Activated T-helper 9 cell treated with anti-CD3 and anti-CD28 coated beads, Interleukin-2, amount 50 U/mL, for 16 hours (primary cell): ENCODE results near the gene FBXL22.

Experiments used
- DNase-seq: peaks from one replicate; pipeline ENCODE4 v3.0.0-alpha.2; 2020; ENCODE audit warnings: low read depth

The FBXL22 gene, protein sequence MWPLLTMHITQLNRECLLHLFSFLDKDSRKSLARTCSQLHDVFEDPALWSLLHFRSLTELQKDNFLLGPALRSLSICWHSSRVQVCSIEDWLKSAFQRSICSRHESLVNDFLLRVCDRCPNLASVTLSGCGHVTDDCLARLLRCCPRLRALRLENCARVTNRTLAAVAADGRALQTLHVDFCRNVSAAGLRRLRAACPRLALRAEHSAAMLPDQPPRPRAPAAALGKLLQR

DNA sequence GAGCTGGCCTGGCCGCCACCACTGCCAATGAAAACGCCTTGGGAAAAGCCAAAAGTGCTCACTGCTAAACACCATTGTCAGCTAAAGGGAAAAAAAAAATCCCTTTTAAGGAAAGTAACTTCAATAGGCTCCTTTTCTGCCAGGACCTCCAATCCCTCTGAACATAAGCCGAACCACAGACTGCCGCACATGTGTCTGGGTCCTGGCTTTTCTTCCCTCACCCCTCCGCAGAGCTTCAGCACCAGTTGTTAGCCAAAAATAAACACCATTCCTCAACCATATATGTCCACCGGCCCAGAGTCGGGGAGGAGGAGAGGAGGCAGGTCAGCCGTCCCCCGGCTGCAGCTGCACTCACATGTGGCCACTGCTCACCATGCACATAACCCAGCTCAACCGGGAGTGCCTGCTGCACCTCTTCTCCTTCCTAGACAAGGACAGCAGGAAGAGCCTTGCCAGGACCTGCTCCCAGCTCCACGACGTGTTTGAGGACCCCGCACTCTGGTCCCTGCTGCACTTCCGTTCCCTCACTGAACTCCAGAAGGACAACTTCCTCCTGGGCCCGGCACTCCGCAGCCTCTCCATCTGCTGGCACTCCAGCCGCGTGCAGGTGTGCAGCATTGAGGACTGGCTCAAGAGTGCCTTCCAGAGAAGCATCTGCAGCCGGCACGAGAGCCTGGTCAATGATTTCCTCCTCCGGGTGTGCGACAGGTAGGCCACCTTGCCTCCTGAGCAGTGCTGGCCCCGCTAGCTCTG is at the start of gene FBXL22:
Gene FBXL22, plus strand, starts transcription at position 350 of the 753 bp plus-strand sequence. Its CDS starts 6 bp downstream, at position 356.
- DNase-seq = no peak

DNA sequence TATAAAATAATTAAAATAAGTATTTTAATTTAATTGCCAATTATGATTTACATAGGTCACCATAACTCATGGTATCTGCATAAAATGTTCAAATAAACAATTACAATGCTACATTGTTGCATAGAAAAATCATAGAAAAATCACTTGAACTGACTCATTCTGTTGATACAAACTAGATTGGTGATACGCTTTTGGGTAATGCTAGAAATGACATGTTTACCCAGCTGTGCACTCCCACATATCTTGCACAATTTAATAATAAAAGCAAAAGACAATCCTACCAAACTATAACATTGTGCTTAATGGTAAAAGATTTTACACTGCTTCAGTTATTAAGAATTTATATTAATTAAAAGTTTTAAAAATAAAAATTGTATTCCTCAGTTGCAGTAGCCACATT is 45.8 kb upstream of the FBXL22 start:
- no peak for DNase-seq

DNA sequence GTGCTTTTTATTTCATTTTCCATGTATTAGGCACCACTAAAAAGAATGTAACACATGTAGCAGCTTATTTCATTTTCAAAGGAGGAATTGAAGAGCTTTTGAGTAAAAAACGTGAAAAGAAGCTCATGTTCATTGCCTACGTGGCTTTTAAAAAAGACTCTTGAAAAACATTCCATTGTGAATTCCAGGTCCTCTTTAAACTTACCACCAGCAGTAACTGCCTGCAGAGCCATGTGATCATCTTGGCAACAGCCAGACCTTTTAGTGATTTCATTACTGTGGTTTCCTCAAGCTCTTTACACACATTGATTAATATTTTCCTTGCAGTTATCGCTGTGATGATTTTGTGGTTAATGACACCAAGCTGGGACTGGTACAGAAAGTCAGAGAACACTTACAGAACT is 43.8 kb upstream of the FBXL22 start:
- no peak for DNase-seq

DNA sequence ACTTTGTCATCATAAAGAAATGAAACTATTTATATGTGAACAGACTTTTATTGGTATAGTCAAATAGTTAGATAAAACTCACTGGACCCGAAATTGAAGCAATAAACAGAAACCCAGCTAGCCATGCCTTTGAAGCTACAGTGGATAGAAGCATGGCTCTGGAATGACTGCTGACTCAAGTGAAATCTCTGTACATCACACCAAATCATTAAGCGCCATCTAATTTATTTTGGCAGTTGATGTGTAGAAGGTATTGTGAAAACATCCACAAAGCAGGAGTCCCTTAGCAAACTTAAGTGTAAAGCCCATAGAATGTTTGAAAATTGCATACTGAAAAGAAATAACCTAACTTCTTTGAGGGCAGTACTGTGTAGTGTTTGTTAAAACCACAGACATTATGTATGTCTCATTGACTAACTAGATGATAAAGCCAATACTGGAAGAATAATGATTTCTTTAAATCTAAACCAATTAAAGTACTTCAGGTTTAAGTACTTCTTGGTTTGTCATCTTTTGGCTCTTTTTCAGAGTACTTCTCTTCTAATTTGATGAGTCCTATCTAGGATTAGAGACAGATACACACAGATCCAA is 42.8 kb upstream of the FBXL22 start:
- DNase-seq = no peak

DNA sequence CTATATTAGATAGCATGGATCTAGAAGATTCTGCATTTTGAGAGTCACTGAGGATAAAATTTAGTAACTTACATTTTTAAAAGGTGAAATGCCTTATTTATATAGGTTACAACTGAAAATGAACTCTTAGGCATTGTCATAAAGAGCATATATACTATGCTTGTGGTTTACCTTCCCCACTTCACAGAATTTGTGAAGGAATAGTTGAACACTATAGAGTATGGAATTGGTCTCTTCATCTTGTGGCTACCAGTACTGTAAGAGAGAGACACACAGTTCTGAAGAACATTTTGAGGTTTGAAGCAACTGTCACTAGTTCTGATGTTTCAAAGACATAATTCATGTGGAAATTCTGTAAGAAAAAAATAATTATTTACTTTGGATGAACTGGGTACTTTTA is 41.7 kb upstream of the FBXL22 start:
- no peak for DNase-seq

DNA sequence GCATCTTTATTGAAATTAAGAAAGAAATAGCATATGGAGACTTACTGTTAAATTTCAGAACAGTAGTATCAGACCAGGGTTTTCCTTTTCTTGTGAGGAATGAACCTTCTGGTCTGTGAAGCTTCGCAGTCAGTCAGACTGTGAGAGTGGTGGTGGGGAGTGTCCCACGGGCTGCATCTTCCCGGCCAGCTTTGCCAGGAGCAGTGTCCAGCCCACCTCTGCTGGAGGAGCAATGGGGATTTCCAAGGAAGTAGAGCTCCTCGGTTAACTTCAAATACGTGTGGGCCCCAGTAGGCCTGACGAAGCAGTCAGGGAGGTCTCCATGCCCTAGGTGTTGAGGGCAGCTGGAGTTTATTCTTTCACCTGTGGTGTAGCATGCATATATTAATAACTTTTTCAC is 40.9 kb upstream of the FBXL22 start:
- no peak for DNase-seq

DNA sequence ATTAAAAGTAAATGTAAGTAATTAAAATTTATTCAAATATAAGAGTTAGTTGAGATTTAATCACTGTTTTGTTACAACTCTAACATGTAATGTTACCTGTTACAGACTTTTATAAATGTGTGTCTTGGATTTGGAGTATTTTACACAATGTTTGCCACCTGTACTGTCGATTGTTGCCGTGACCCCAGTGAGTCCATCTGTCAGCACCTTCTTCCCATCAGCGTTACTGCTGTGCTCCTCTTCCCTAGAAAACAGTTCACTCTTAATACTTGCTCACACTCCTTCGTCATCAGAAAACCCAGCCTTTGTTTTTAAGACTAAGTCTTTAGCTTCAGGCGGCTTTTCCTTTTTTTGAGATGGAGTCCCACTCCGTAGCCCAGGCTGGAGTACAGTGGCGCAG is 40.5 kb upstream of the FBXL22 start:
- DNase-seq = no peak

DNA sequence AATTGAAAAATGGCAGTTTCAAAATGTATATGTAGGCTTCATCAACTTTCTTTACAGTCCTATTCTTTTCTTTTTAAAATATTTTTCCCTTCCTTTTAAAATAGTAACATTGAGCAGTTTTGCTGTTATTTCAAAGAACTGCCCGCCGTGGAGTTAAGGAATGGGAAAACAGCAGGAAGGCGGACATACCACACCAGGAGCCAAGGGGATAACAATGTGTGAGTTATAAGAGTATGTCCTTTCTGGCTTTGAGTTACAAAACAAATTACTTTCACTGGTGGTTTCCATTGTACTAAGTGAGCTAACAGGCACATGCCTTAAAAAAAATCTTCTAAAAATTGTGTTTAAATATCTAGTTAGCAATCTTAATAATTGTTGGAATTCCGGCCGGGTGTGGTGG is 37.4 kb upstream of the FBXL22 start:
- no peak for DNase-seq

DNA sequence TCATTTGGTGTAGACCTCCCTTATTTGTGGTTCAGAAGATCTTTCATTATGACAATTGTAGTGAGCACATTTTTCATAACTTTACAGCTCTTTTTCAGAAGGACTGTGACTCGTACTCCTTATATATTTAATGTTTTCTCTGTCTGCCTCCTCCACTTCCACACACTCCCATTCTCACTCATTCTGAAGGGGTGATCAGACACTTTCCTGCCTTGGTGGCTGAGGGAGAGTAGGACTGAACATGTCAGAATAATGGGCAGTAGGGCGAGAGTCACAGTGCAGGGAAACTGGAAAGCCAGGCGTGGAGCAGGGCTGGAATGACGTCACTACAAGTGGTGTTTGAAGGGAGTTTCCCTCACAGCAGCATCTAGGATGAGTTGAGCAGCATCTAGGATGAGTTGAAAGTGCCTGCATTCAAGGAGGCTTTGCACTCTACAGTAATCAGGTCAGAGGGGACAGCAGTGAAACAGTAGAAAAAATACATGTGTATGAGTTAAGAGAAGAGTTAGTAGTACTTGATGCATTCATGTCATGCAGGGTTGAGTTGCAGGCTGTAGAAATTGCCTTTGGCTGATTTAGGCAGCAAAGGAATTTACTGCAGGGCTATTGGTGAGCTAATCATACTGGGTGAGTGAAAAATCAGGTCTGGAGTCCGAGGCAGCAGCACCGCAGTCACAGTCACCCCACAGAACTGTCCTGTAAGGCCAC is 36.3 kb upstream of the FBXL22 start:
- DNase-seq = peak; percentile 8

DNA sequence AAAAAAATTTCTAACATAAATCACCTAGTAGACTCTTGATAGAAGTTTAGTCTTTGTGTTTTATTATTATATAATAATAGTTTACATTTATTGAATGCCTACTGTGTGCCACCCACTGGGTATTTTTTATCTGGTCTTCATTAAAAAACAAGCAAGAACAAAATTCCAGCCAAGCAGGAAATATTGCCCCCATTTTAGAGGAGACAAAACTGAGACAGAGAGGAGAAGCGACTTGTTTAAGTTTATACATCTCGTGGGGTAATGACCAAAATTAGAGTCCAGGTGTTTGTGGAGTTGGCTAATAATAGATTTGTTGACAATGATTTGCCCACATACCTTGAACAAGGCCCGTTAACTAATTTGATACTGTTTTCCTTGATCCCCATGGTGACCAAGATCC is 33.1 kb upstream of the FBXL22 start:
- DNase-seq = no peak

DNA sequence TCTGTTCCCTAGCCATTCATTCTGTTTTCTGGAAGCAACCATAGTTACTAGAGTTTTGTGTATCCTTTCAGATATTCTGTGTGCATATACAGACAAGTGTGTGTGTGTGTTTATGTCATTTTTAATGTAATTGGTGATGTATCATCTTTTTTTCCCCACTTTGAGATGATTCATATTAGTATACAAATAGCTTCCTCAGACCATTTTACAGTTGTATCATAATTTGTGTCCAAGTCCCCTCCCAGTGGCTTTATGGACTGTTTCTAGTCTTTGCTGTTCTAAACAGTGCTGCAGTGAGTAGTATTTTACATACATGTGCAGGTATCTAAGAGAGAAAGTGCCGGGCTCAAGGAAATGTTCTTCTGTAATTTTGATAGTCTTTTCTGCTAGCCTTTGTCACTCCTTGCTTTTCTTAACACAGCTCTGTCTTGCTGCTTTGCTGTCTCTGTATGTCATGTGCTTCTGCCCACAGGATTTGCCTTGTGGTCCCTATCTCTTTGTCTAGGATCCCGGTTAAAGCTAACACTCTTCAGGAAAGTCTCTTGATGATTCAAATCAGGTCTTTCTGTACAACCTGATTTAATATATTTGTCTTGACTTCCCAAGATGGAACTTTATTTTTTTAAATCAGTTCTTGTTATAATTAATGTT is 31.5 kb upstream of the FBXL22 start:
- DNase-seq = no peak

DNA sequence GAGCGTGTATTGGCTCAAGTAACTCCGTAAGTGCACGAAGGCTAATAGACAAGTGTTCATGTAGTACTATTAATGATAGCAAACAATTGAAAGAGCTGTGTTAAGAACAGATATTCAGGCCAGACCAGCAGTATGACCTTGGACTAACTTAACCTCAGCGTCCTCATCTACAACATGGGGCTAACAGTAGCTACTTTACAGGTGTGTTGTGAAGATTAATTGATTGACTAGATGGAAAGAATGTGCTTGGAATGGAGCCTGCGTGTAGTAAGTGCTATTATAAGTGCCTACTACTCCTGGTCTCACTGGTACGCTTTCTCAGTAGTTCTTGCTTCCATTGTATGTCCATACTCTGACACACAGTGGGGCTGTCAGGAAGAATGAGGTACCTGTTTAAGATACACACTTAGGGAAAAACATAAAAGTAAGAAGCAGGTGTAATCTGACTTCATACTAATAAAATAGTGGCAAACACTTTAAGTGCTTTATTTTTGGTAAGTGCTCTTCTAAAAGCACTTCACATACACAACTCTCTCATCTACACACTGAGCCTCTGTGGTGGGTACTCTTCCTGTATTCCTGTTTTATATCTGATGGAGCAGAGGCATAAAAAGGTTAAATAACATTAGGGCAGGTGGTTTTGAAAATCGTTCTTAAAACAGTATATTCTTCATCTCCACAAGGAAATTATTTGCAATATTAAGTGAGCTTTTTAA is 24.3 kb upstream of the FBXL22 start:
- no peak for DNase-seq

DNA sequence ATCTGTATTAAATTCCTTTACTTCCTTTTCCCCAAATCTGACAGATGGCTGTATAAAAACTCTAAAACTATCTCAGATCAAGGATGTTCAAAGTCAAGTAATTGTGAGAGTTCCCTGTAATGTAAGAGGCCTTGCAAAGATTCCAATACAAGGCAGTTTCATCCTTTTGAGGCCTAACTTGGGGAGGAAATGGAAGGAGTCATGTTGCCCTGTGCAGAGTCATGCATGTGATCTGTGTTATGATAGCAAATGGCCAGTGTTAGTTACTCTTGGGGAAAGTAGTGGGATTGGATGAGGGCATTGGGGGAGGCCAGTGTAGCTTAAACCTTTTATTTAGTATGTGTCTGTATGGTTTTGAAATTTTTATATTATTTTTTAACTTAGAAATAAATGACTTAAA is 23.7 kb upstream of the FBXL22 start:
- no peak for DNase-seq

DNA sequence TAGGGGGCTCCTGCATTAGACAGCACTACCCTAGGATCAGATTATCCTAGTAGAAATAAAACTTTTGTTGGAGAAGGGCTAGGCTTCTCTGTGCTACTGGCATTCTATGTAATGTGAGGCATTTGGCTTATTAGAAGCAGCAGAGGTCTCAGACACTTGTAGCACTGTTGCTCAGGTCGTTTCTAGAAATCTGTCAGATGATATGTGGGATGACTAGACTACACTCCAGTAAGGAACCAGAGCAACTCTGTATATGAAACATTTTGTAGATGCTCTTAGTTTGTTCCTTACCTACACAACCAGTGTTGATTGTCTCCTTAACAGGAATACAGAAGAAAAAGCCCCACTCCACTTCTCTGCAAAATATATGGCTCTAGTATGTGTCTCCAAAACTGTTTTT is 21.9 kb upstream of the FBXL22 start:
- no peak for DNase-seq

DNA sequence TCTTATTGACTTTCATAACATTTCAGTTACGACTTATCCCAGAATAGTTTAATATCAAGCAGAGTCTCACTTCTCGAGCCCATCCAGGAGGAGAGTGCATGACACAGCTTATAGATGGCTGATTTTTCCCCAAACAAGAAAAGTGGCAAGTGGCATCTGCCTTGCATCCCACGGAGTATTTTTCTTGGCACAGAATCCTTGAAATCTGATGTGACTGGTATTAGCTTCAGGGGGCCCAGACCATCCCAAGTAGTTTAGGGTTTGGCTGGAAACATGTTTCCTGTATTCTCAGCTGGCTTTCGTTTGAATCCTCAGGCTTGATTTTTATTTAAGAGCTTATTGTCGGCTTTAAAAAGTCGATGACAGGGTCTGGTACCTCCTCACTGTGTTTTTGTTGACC is 20.7 kb upstream of the FBXL22 start:
- no peak for DNase-seq

DNA sequence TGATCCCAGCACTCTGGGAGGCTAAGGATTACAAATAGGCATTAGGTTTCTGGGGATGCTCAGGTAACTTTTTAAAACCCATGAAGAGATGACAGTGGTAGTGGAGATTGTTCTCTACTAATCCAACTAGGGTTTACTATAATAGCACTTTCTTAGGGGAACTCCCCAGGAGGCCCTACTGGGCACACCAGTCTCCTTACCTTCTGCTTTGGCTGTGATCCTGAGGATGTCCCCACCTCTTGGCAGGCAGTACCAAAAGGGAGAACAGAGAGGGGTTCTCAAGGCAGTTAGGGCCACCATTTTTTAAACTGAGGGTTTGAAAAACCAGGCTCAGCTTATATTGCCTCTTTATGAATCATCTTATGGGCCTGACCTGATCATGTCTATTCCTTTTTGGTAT is 15.0 kb upstream of the FBXL22 start:
- no peak for DNase-seq

DNA sequence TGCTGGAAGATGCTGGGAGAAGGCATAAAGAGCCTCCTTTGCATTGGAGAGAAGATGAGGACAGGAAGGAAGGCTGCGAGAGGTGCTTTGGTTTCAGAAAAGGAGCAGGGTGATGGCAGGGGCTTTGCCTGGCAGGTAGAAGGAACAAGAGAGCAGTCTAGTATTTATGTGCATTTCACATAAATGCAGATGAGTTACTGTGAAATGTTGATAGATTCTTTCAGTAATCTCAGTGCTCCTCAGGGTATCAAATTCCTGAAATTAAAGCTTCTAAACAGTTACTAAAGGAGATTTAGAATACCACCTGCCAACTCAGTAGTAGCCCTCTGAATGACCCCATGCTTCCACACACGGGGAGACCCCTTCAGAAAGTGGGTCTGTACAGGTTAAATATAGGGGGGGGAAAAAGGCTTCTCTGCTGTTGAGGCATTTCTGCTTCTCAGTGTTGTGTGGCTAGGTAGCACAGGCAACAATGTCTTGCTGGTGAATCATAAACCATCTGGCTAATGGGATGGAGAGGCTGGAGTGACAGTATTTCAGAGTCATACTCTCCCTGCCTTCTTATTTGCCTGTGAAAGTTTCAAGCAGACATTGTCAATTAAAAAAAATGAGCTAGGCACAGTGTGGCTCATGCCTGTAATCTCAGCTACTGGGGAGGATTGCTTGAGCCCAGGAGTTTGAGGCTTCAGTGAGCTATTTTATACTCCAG is 14.3 kb upstream of the FBXL22 start:
- DNase-seq = no peak

DNA sequence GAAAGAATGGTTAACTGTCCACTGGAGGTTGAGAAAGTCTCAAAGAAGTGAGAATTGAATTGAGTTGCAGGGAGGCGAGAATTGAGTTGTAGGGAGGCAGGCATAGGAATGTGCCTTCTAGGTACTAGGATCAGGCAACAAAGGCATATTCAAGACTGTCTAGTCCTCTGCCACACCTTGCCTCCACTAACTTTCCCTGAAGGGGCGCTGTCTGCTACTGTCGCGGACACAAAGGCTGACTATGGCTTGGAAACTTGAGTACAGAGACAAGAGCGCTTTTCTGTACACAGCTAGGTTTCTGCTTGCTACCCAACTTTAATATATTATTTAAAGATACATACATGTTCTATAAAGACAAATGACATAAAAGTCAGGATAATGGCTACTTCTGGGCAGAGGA is 10.4 kb upstream of the FBXL22 start:
- DNase-seq = no peak

DNA sequence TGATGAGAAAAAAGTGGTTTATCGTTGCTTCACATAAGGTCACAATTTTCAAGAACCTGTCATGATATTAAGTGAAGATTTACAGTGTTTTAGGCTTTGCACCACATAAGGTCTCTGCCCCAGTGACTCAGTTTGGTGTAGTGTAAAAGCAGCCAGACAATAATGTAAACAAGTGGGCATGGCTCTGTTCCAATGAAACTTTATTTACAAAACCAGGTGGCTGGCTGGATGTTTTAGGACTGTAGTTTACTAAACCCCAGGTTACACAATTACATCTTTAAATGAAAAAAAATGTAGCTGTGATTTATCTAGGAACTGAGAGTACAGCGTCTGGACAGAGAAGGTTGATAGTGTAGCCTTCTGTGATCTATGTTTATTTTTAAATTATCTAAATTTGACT is 9.7 kb upstream of the FBXL22 start:
- no peak for DNase-seq

DNA sequence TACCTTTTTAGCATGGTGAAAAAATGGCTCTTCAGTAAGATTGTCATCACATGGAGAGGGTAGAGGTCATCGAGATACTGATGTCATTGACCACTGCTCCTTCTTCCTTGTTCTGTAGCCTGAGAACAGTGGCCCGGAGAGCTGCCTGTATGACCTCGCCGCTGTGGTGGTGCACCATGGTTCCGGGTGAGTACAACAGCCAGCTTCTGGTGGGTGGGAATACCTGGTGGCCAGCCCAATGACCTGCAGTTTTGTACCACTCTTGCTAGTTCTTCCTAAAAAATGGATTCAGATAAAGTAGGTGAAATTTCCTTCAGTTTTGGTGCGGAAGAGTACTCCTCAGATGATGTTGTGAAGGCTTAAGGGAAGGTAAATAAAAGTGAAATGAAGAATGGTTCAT is 8.4 kb upstream of the FBXL22 start:
- no peak for DNase-seq
